Fibroblast of gingiva (primary cell): ENCODE results near the gene TRIM41.
"Not testable (repeated sequence)": the region's sequence is repeated elsewhere in the genome, so short reads cannot be mapped to it uniquely, and the experiment has no call there.

Source experiments
- DNase-seq: peaks from one replicate; pipeline ENCODE4 v3.0.0-alpha.2; 2011; ENCODE audit warnings: low read depth

The TRIM41 gene

GRCh38 chr5:181255836-181256578 is 32.9 kb downstream of the TRIM41 start:
- peak; percentile 32 for DNase-seq

DNA sequence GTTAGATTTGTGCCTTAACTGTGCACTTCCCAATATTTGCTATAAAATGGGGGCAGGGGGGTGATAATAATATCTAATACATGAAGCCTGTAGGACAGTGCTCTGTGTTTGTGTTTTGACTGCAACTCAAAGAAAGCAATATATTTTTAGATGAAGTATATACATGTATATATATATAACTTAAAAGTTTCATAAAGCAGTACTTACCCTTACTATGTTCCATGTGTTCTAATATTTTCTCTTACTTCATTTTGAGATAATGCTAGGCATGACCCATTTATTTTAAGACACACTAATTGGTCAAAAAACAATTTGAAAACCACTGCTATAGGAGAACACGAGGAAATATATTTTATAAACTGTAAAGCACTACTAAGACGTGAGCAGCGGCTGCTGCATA is 35.5 kb downstream of the TRIM41 start:
- no peak for DNase-seq

DNA sequence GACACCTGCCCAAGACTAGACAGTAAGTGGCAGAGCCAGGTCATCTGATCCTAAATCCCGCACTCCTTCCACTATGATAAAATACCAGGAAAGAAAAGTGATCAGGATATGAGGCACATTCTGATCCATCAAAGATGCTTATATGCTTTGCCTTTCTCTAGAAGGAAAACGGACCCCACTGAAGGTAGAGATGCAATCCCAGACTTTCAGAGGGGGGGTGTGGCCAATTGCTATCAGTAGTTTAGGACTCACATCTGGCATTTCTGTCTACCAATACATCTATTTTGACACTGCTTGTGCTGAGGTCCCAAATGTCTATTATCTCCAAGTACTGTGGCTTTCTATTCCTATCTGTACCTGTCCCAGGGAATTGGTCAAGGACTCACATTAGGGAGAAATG is 36.2 kb downstream of the TRIM41 start:
- DNase-seq, result no peak

- DNase-seq, result no peak
Observed at GRCh38 chr5:181259974-181260719, 37.1 kb downstream of the TRIM41 start.

- peak; percentile 91 for DNase-seq
Observed at GRCh38 chr5:181260720-181261319, 37.7 kb downstream of the TRIM41 start, which contains the start of gene TRIM52. TRIM52 (minus strand) TSS chr5:181261143; CDS start chr5:181260813, 330 bp downstream.

DNA sequence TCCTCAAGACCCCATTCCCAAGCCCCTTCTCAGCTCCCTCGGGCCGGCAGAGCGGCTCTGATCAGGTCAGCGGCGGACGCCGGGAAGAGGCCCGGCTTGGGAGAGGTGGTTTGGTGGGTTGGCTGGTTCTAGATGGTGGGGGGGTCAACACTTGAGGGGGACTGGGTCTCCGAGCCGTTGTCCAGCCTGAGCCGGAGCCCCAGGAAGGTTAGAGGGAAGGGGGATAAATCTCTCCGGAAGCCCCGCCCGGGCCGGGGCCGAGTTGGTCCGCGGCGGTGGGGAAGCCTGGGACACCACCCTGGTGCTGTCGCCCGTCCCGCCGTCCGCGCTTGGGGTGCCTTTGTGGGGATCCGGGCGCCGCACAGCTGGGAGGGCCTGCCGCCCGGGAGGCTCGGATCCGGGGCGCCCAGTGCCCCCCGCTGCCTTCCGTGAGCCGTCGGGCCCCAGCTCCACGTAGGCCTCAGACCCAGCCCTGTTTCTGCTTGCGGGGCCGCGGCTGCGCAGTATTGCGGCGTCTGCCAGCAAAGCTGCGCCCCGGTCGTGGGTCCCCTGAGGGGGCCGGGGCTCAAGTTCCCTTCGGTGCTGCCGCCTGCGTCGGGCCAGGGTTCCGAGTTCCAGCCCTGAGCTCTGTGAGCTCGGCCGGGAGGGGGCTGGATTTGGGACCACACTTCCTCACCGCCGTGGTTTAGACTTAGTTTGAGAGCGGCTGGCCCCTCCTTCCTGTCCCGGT is 38.4 kb downstream of the TRIM41 start:
- DNase-seq, result peak; percentile 73

- no peak for DNase-seq
Observed at GRCh38 chr5:181263633-181264032, 40.6 kb downstream of the TRIM41 start.

- no peak for DNase-seq
Observed at GRCh38 chr5:181265092-181265671, 42.1 kb downstream of the TRIM41 start.

- not testable (repeated sequence) for DNase-seq
Observed at GRCh38 chr5:181267291-181267904, 44.3 kb downstream of the TRIM41 start.

DNA sequence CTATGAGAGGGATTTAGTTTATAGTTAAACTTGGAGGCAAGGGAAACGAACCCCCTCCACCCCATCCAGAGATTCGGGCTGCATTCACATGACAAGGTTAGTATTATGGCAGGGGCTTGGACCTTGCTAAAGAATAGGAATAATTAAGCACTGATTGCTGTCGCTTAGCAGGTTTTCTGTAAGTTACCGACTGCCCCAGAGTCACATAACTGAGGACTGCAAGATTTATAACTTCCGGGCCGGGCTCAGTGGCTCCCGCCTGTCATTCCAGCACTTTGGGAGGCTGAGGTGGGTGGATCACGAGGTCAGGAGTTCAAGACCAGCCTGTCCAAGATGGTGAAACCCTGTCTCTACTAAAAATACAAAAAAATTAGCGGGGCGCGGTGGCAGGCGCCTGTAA is 44.8 kb downstream of the TRIM41 start:
- not testable (repeated sequence) for DNase-seq

DNA sequence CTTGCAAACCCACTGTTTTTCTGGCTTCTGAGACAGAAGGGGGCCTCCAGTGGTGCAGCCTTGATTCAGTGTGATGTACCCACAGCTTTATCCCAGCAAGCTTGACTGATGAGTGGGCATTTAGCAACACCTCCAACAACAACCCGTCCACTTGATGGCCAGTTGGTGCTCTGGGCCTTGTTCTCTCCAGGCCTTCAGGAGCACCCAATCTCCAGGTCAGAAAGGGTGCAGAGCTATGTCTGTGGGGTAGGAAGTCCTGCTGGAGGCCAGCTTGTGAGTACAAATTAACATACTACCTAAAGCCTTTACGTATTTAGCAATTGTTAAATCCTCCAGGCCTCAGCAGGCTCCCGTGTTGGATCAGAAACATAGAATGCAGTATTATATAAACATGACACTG is 48.0 kb downstream of the TRIM41 start:
- DNase-seq, result no peak

- DNase-seq, result not testable (repeated sequence)
Observed at GRCh38 chr5:181273433-181273744, 50.3 kb downstream of the TRIM41 start.

GRCh38 chr5:181280251-181280762 is 57.2 kb downstream of the TRIM41 start:
- no peak for DNase-seq

- DNase-seq, result no peak
Observed at GRCh38 chr5:181281077-181281983, 58.2 kb downstream of the TRIM41 start.

- no peak for DNase-seq
Observed at GRCh38 chr5:181281984-181282316, 58.9 kb downstream of the TRIM41 start.

DNA sequence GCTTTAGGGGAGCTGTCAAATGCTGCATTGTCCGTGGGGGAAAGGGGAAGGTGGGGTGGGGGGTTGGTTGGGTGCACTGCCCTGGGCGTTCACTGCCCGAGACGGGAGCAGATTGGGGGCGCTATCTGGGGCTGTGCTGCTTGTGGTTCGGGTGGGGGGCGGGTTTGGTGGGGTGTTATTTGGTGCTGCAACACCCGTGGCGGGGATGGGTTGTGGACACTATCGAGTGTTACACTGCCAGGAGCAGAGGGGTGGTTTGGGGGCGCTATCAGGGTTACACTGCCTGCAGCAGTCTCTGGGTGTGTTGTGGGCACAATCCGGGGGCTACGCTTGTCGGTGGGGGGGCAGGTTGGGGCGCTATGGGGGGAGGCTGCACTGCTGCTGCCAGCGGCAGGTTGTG is 59.3 kb downstream of the TRIM41 start:
- not testable (repeated sequence) for DNase-seq

- DNase-seq, result no peak
Observed at GRCh38 chr5:181282874-181283273, 59.8 kb downstream of the TRIM41 start.

- no peak for DNase-seq
Observed at GRCh38 chr5:181283347-181283746, 60.3 kb downstream of the TRIM41 start.

- not testable (repeated sequence) for DNase-seq
Observed at GRCh38 chr5:181283841-181284755, 61.0 kb downstream of the TRIM41 start.
